Endothelial cell of umbilical vein (primary cell): Measurements from ENCODE around the gene DLGAP4.
A peak's percentile ranks its signal among the peaks of the same experiment; 100 is the strongest.

Experiments
- EZH2 ChIP-seq: IDR thresholded peaks from 2 replicates; pipeline ENCODE4 v1.6.1; 2012; ENCODE audit warnings: borderline replicate concordance, low read depth, mild to moderate bottlenecking, moderate library complexity, low read length, inconsistent platforms; ENCODE audit not compliant: severe bottlenecking
- FOS ChIP-seq: IDR thresholded peaks from 2 replicates; pipeline ENCODE4 v1.6.1; 2011; ENCODE audit warnings: mild to moderate bottlenecking, low read length, moderate library complexity, borderline replicate concordance; ENCODE audit not compliant: insufficient read depth
- JUN ChIP-seq: IDR thresholded peaks from 2 replicates; pipeline ENCODE4 v1.6.1; 2011; ENCODE audit warnings: borderline replicate concordance, low read depth; ENCODE audit not compliant: insufficient read length, insufficient read depth
- POLR2A ChIP-seq: IDR thresholded peaks from 2 replicates; pipeline ENCODE4 v1.6.1; 2012; ENCODE audit warnings: low read depth, mild to moderate bottlenecking, control low read depth, low read length
- POLR2AphosphoS5 ChIP-seq: IDR thresholded peaks from 2 replicates; pipeline ENCODE4 v1.6.1; 2012; ENCODE audit warnings: low read depth, mild to moderate bottlenecking, control low read depth, low read length, moderate library complexity; ENCODE audit not compliant: insufficient read depth
- TF ChIP-seq, protein P1 (sequence below), 2 donors: IDR thresholded peaks; 1 replicate in 1 of 2; 2 replicates in 1 of 2; pipeline ENCODE4 v1.5.1; 2011; ENCODE audit warnings: low read length in 2 of 2, mild to moderate bottlenecking in 2 of 2, moderate library complexity in 2 of 2, control low read depth in 1 of 2, inconsistent platforms in 1 of 2, low read depth in 1 of 2; ENCODE audit not compliant: insufficient read depth in 1 of 2; ENCODE audit errors: extremely low read depth in 1 of 2
- TF ChIP-seq, protein P2 (sequence below): IDR thresholded peaks from 2 replicates; pipeline ENCODE4 v1.6.1; 2011; ENCODE audit not compliant: insufficient read depth, insufficient read length

DNA sequence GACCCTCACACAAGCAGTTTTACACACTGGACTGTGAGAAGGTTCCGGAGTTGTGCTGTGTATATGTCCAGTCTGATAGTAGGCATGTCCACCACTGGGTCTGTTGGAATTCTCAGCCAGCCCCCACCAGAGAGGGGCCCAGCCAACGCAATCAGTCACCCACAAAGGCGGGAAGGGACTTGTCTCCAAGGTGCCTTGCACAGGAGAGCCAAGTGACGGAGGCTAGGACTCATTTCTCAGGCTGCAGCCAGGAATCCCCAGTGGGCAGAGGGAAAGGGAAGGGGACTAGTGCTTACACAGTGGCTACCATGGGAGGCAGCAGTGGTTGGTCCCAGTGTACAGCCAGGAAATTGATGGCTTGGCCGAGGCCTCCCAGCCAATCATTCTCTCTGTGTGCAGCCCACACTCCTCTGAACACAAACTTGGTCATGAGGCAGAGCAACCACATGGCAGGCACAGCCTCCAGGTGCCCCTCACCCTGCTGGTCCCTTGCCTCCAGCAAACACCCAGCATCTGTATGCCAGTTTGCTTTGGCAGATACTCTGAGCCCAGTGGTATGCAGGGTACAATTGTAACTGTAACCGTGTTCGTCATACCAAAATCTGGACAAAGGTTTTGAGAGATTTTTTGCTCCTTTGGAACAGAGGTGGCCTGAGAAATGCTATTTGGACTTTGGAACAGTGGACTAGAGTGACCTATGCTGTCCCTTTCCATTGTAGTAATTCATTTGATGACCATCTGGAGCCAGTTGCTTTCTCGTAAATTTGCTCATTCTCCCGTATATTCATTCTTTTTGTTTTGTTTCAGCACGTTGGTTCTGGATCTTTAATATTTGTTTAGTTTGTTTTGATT lies 162.2 kb downstream of the DLGAP4 start:
- TF ChIP-seq, protein P1, sequence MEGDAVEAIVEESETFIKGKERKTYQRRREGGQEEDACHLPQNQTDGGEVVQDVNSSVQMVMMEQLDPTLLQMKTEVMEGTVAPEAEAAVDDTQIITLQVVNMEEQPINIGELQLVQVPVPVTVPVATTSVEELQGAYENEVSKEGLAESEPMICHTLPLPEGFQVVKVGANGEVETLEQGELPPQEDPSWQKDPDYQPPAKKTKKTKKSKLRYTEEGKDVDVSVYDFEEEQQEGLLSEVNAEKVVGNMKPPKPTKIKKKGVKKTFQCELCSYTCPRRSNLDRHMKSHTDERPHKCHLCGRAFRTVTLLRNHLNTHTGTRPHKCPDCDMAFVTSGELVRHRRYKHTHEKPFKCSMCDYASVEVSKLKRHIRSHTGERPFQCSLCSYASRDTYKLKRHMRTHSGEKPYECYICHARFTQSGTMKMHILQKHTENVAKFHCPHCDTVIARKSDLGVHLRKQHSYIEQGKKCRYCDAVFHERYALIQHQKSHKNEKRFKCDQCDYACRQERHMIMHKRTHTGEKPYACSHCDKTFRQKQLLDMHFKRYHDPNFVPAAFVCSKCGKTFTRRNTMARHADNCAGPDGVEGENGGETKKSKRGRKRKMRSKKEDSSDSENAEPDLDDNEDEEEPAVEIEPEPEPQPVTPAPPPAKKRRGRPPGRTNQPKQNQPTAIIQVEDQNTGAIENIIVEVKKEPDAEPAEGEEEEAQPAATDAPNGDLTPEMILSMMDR (IDR thresholded peaks at IDR 0.05; ENCODE audit: extremely low read depth in 1 of 2, insufficient read depth in 1 of 2, low read depth in 1 of 2, low read length in 2 of 2): peak in 1 of 2 donors; percentile 4
- TF ChIP-seq POLR2A (peak; percentile 22), EZH2 (no peak), POLR2AphosphoS5 (no peak), JUN (no peak), FOS (no peak)
- TF ChIP-seq, protein P2, sequence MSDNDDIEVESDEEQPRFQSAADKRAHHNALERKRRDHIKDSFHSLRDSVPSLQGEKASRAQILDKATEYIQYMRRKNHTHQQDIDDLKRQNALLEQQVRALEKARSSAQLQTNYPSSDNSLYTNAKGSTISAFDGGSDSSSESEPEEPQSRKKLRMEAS: no peak
